Skin of body (tissue), 2 donors: Measurements from ENCODE around the gene MYO5C. TPM values are rescaled to one million over a fixed set of nuclear protein-coding genes. Genes with fewer than 3 reads are reported as not detected.

Experiments used
- DNase-seq: peaks from one replicate; lab custom pipeline; 2025; lab: John Stamatoyannopoulos, UW
- total RNA-seq: library from RNA; depleted of rRNA; stranded (reverse); fragments of >200 nt; gene quantifications from one replicate; pipeline ENCODE4 v1.2.3, GENCODE V29; 2014

Gene MYO5C
- total RNA-seq, 1 donor from 2014 or later: 8.0 TPM

GRCh38 chr15:52280326-52281084, 15.1 kb downstream of the MYO5C start:
- no peak for DNase-seq

DNA sequence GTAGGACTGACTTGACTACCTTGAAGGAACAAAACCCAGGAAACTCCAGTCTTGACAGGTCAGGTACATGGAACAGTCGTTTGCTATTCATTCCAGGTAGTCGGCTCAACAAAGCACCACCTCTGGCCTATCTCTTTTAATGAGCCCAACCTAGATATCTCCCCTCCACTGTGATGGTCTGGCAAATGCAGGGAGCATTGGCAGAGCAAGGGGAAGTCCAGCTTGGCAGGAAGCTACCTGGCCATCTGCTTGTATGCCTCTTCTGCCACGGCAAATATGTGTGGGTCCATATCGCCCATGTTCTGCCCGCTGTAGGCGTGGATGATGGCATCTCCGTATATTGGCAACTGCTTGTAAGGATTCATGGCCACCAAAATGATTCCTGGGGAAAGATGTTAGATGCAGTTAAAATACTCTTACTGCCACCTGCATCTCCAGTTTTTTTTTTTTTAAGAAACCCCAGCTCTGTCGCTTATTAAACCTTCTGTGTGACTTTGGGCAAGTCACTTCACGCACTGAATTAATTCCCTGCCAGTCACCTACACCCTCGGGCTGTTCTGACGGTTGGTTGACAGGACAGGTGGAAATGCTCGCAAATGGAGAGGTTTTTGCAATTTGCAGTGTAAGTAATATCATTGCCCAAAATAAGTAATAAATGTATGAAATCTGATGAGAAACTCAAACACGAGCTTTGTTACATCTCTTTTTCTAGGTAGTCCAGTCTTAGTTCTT, 16.8 kb downstream of the MYO5C start:
- DNase-seq: no peak

DNA sequence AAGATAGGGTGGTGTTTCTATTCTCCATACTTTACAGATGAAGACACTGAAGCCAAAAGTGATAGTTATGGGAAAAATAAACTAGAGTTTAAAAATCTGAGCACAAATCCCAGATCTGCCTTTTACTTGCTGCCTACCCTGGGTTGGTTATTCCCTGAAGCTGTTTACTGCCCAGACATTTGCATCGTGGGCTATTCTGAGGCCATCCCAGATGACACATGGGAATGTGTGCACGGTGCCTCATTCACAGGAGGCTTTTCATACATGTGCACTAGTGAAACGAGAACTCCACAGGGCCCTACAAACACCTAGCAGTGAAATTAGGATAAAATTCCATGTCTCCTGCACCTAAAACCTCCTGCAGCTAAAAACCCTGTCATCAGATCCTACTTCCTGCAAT, 17.5 kb downstream of the MYO5C start:
- no peak for DNase-seq

GRCh38 chr15:52277575-52277974, 18.0 kb downstream of the MYO5C start:
- DNase-seq: no peak

- DNase-seq: no peak
Measured at GRCh38 chr15:52276256-52276770, 19.3 kb downstream of the MYO5C start.

DNA sequence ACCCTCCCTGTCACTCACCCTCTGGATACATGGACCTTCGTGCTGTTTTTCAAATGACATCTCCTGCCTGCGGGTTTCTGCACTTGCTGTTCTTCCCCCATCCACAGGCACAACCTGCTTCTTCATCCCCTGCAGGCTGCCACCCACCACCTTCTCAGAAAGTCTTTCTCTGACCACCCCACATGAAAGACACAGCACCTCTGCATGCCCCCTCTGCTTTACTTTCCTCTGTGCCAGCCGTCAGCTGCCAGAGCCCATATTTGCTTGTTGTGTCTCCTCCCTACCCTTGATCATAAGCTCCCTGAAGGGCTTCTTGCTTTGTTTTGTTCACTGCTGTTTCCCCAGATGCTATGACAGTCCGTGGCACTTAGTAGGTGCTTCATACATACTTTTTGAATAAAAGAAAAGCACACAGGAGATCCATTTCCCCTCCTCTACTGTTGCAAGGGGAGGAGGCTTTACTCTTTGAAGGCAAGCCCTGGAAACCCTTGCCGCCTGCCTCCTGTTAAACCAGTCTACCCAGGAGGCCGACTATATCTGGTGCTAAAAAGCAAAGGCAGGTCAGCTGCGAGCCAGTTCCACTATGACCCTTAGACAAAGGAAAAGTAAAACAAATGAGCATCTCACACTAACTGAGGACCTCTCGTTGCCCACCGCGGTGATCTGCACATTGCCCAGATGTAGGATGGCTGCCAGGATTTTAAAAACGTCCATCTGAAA, 31.9 kb downstream of the MYO5C start:
- DNase-seq: no peak

- DNase-seq: no peak
Measured at GRCh38 chr15:52262364-52262763, 33.2 kb downstream of the MYO5C start.

GRCh38 chr15:52261498-52262242, 33.9 kb downstream of the MYO5C start:
- DNase-seq: no peak

- no peak for DNase-seq
Measured at GRCh38 chr15:52261026-52261425, 34.6 kb downstream of the MYO5C start.

DNA sequence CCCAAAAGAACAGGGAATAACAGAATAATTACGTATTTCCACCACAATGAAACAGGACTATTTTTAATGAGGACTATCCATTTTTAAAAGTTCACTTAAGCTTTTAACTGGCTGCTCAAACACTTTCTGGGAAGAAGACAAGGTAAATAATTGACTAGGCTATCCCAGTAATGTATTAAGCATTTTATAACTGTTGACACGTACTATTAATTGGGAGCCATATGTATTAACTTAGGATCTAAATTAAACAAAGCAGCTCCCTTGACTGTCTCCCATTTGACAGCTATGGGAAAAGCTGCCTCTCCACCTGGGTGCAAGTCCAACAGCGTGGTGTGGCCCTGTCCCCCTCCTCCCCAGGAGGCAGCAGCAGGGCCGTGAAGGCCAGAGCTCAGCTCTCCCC, 36.1 kb downstream of the MYO5C start:
- no peak for DNase-seq

GRCh38 chr15:52258461-52258860, 37.1 kb downstream of the MYO5C start:
- no peak for DNase-seq

DNA sequence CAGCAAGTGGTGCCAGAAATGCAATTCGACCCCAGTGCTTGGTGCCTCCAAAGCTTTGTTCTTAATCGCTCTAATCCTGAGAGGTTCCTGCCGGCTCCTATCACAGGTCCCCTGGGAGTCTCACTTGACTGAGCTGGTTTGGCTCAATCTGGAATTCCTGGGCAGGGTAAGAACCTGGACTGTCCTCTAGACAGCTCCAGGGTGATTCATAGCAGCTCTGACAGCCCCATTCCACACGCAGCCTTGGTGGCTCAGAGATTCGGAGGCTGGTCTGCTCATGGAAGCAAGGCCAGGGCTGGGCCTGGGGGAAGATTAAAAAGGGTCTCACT, 37.9 kb downstream of the MYO5C start:
- no peak for DNase-seq

GRCh38 chr15:52256930-52257733, 38.5 kb downstream of the MYO5C start:
- DNase-seq: no peak

- DNase-seq: peak; percentile 54
Measured at GRCh38 chr15:52256366-52256765, 39.2 kb downstream of the MYO5C start.

- no peak for DNase-seq
Measured at GRCh38 chr15:52255935-52256334, 39.7 kb downstream of the MYO5C start.

DNA sequence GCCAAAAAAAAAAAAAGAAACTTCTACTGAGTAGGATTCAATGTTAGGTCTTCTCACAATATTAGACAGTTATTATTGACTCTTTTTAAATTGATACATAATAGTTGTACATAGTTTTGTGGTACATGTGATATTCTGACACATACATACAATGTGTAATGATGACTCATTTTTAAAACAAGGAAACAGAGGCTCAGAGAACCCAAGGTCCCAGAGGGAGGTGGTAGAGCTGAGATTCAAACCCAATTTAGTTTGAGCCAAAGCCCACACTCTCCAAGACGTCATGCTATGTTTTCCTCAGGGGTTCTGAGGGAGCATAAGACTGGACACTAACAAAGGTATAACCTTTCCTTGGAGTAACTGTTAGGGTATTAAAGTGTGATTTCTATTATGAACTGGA, 40.6 kb downstream of the MYO5C start:
- DNase-seq: no peak

DNA sequence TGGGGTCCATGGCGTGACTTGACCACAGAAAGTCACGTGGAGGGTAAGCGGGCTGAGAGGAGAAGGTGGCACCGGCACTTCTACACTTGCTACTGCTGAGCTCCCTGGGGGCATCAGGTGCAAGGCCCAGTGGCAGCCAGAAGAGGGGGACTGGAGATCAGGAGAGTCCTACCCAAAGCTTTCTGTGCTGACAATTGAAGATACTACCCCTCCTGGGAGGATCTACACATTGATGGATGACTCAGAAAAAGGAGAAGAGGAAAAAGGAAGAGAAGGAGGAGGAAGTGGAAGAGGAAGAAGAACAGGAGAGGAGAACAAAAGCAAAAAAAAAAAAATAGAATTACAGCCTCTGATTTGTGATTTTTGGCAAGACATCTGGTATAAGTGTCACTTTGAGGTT, 41.2 kb downstream of the MYO5C start:
- no peak for DNase-seq

DNA sequence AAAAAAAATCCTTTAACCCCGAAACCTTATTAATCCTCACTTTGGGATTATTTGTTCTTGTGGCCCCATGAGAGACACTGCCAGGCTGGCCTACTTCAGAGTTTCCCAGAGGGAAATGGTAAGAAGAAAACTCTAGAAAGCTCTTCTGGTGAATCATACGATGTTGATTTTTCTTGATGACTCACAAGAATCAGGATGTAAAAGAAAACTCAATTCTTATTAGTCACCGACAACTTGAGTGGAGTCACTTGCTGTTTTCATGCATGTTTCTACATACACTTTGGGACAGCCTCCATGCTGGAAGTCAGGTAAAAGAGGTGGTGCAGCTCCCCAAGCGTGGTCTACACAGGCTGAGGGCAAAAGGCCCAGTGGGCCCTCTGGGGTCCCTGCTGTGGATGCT, 42.8 kb downstream of the MYO5C start:
- DNase-seq: no peak

DNA sequence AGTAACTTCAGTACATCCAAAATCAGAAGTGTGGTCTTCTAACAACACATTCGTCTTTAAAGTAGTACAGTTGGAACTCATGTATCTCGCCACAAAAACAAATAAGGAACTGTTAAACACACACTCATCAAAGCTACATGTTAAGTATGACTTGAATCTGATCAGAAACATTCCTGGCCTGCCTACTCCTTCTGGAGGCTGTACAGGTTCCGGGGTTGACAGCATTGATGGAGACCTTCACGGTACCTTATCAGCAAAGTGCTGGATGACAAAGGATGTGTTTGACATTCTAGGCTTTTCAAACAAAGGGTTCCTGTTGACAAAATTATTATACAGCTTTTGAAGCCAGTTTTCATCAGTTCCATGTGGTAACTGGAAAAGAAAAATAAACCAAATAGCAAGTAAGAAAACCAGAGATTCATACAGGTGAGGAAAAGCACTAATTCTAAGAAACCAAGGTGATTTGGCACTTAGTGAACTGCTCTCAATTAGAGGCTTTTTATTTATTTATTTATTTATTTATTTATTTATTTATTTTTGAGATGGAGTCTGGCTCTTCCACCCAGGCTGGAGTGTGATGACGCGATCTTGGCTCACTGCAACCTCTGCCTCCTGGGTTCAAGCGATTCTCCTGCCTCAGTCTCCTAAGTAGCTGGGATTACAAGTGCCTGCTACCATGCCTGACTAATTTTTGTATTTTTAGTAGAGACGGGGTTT, 44.3 kb downstream of the MYO5C start:
- DNase-seq: no peak

DNA sequence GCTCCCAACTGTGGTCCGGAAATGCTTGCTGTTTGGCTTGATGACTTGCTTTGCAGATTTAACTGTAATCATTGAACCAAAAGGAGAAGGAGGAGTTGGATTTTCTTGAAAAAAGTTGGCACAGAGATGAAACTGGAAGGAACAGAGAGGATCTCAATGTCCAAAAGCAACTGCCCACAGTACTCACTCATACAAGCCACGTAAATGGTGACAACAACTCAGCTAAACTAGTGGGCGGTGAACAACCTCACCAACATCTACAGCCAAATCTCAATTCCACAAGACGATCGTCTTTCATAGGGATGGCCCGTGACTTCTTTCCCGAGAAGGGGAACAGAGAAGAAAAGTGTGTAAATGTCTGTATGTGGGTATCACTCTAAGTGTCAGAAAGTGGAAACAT, 48.1 kb downstream of the MYO5C start:
- DNase-seq: no peak
